GM12873 (cell line): ENCODE measurements around the gene IGF1R.

Experiments
- CTCF ChIP-seq: IDR thresholded peaks from 2 replicates; pipeline ENCODE4 v1.5.1; 2012; ENCODE audit warnings: low read depth, mild to moderate bottlenecking, moderate library complexity, low read length, control low read depth; ENCODE audit not compliant: insufficient read depth; ENCODE audit errors: missing control alignments

The IGF1R gene

GRCh38 chr15:98779463-98780071 lies 131.2 kb downstream of the IGF1R start:
- peak; percentile 97 for TF ChIP-seq CTCF

GRCh38 chr15:98781838-98782237 lies 133.5 kb downstream of the IGF1R start:
- TF ChIP-seq CTCF = no peak

GRCh38 chr15:98782801-98783200 lies 134.5 kb downstream of the IGF1R start:
- TF ChIP-seq CTCF = no peak

GRCh38 chr15:98785431-98785806 lies 137.1 kb downstream of the IGF1R start:
- TF ChIP-seq CTCF = no peak

- TF ChIP-seq CTCF = no peak
Measured at GRCh38 chr15:98785807-98786621, 137.7 kb downstream of the IGF1R start.

GRCh38 chr15:98786717-98787116 lies 138.4 kb downstream of the IGF1R start:
- no peak for TF ChIP-seq CTCF

GRCh38 chr15:98787194-98787593 lies 138.9 kb downstream of the IGF1R start:
- no peak for TF ChIP-seq CTCF
